ENCODE data around the gene RGMA. TPM values are rescaled to one million over a fixed set of nuclear protein-coding genes. Genes with fewer than 3 reads are reported as not detected.

Gene RGMA
- total and polyA plus RNA-seq, 7 donors, result 1.4 to 58.6 (median 21.8) TPM

DNA sequence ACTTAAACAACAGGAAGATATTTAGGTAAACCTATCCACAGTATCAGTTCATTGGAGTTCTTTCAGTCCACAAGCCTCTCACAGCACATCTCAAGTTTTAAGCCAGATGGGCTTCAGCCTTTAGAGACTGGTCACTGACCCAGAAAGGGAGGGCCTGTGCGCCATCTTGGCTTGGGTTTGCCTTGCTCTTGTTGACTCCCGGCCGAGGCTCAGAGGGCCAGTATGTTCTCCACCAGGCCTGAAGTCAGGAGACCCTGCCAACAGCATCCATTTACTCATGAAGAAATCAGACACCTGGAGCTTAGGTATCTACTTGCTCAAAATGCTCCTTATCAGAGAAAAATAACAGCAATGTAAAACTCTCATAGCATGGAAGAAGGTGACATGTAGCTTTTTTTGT, 6.2 kb downstream of the RGMA start:
- DNase-seq, result peak; percentile 42
- 93 to 97% methylated on average over 3 of the region's 3 CpGs for WGBS, 2 donors
- TF ChIP-seq POLR2A (IDR thresholded peaks at IDR 0.05) (no peak), POLR2AphosphoS5 (IDR thresholded peaks at IDR 0.05) (no peak), EP300 (IDR thresholded peaks at IDR 0.05) (no peak)
- TF ChIP-seq, protein P1, sequence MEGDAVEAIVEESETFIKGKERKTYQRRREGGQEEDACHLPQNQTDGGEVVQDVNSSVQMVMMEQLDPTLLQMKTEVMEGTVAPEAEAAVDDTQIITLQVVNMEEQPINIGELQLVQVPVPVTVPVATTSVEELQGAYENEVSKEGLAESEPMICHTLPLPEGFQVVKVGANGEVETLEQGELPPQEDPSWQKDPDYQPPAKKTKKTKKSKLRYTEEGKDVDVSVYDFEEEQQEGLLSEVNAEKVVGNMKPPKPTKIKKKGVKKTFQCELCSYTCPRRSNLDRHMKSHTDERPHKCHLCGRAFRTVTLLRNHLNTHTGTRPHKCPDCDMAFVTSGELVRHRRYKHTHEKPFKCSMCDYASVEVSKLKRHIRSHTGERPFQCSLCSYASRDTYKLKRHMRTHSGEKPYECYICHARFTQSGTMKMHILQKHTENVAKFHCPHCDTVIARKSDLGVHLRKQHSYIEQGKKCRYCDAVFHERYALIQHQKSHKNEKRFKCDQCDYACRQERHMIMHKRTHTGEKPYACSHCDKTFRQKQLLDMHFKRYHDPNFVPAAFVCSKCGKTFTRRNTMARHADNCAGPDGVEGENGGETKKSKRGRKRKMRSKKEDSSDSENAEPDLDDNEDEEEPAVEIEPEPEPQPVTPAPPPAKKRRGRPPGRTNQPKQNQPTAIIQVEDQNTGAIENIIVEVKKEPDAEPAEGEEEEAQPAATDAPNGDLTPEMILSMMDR (IDR thresholded peaks at IDR 0.05), result no peak

DNA sequence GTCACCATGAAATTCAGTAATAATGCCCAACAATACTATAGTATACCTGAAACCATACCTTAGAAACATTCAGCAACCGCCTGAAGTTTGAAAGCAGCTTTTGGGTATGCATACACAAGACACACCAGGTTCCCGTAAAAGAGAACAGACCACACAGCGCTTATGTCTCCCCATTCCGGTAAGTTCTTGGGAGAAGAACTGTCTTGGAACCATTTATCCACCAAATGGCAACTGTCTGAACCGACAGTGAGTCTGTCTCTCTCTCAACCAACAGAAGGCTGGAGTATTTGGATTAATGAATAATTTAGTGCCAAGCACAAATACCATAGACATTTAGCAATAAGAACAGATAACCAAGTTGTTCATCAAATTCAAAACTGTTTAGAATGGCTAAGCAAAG, 7.6 kb downstream of the RGMA start:
- Histone ChIP-seq H3K27ac (peak overlapping the region in 3 of 4 donors; percentile 72 to 96 (median 79)), H3K4me3 (no peak overlapping the region), H3K4me1 (peaks cover 0 to 99% (median 63%) of the 10 kb centered on the region in 4 donors), H3K9me3 (no peaks in the 10 kb centered on the region), H3K27me3 (no peaks in the 10 kb centered on the region), H3K36me3 (no peaks in the 10 kb centered on the region)
- DNase-seq, result peak; percentile 40
- intact Hi-C loops (cut with DNase I), result no loop called here
- 78 to 79% methylated on average over 5 of the region's 5 CpGs for WGBS, 2 donors
- no peak for TF ChIP-seq POLR2A (IDR thresholded peaks at IDR 0.05)
- peak in 1 of 4 donors; percentile 27 for TF ChIP-seq POLR2AphosphoS5 (IDR thresholded peaks at IDR 0.05)

More for the DNA sequence above, 6.2 kb downstream of the RGMA start:
- peak overlapping the region in 1 of 4 donors; percentile 96 for H3K27ac ChIP-seq
- peaks cover 0 to 98% (median 67%) of the 10 kb centered on the region in 4 donors for H3K4me1 ChIP-seq
- no peak overlapping the region for H3K4me3 ChIP-seq
- H3K9me3 ChIP-seq, result no peaks in the 10 kb centered on the region
- H3K36me3 ChIP-seq, result no peaks in the 10 kb centered on the region
- no peaks in the 10 kb centered on the region for H3K27me3 ChIP-seq
- intact Hi-C loops (cut with DNase I), result no loop called here

DNA sequence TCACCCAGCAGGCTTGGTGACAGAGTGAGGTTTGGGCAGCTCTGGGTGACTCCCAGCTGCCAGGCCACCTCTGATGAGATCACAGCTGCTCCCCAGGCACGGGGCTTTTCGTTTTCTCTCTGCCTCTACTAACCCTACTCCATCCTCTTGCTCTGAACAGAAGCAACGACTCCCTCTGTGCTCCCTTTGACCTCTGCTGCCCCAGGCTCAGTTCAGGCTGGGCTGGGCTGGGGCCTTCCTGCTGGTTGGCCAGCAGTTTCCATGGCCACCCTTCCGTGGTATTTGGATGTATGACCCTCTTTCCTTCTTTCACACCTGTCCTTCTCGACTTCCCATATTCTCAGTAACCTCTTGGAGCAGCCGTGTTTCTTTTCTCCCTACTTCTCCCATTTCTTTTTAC, 8.6 kb downstream of the RGMA start:
- H3K4me3 ChIP-seq, result no peak overlapping the region
- no peaks in the 10 kb centered on the region for H3K9me3 ChIP-seq
- DNase-seq, result no peak
- peaks cover 0 to 99% (median 56%) of the 10 kb centered on the region in 4 donors for H3K4me1 ChIP-seq
- H3K36me3 ChIP-seq, result no peaks in the 10 kb centered on the region
- TF ChIP-seq EP300 (IDR thresholded peaks at IDR 0.05) (no peak), POLR2AphosphoS5 (IDR thresholded peaks at IDR 0.05) (no peak), POLR2A (IDR thresholded peaks at IDR 0.05) (no peak)
- TF ChIP-seq, protein P1 (IDR thresholded peaks at IDR 0.05), result no peak
- H3K27me3 ChIP-seq, result no peaks in the 10 kb centered on the region
- peak overlapping the region; percentile 29 to 96 (median 76) for H3K27ac ChIP-seq
- WGBS, 2 donors, result 53 to 67% methylated on average over 6 of the region's 6 CpGs
- intact Hi-C loops (cut with DNase I), result no loop called here

DNA sequence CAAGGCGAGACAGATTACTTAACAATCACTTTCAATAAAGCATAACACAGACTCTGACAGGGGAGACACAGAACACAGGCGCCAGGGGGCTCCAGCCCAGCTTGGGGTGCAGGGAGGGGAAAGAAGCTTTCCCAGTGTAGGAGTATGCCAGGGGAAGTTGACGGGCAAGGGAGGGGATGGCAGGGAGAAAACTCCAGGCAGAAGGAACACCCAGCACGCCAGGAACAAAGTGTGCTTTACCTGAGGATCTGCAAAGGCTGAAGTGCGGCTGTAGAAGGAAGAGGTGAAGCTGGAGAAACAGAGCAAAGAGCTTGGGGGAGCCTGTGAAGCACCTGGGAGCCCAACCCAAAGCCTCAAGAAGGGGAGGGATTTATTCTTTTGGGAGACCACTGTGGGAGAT, 12.1 kb downstream of the RGMA start:
- WGBS, 2 donors, result 80 to 85% methylated on average over 5 of the region's 5 CpGs
- no peaks in the 10 kb centered on the region for H3K9me3 ChIP-seq
- H3K27ac ChIP-seq, result peak overlapping the region; percentile 60 to 96 (median 76)
- no peak overlapping the region for H3K4me3 ChIP-seq
- H3K4me1 ChIP-seq, result peaks cover 0 to 85% (median 59%) of the 10 kb centered on the region in 4 donors
- DNase-seq, result no peak
- no peaks in the 10 kb centered on the region for H3K27me3 ChIP-seq
- H3K36me3 ChIP-seq, result no peaks in the 10 kb centered on the region
- TF ChIP-seq POLR2AphosphoS5 (IDR thresholded peaks at IDR 0.05) (peak in 2 of 4 donors; percentile 7 to 60), POLR2A (IDR thresholded peaks at IDR 0.05) (no peak), EP300 (IDR thresholded peaks at IDR 0.05) (peak in 3 of 4 donors; percentile 7 to 83 (median 9))
- TF ChIP-seq, protein P1 (IDR thresholded peaks at IDR 0.05), result no peak
- intact Hi-C loops (cut with DNase I), result no loop called here

DNA sequence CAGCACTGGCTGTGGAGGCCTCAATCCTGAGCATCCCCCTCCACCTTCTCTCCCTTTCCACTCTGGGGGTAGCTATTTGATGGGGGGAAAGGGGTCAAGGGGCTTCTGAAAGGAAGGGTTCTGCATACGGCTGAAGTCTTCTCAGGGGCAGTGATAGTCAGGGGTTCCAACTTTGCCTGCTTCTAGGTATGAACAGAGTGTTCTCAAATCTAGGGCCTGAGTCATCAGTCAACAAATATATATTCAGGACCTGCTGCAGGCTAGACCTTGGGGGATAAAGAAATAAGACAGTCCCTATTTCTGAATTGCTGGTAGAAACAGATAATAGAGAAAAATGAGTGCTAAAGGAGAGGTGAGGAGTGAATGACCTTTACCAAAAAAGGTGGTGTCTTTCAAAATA, 12.8 kb downstream of the RGMA start:
- Histone ChIP-seq H3K4me3 (no peak overlapping the region), H3K27ac (peak overlapping the region; percentile 60 to 96 (median 76)), H3K4me1 (peaks cover 0 to 79% (median 57%) of the 10 kb centered on the region in 4 donors), H3K27me3 (no peaks in the 10 kb centered on the region), H3K36me3 (no peaks in the 10 kb centered on the region), H3K9me3 (no peaks in the 10 kb centered on the region)
- TF ChIP-seq, protein P1 (IDR thresholded peaks at IDR 0.05), result no peak
- TF ChIP-seq POLR2AphosphoS5 (IDR thresholded peaks at IDR 0.05), result no peak
- TF ChIP-seq POLR2A (IDR thresholded peaks at IDR 0.05), result no peak
- TF ChIP-seq EP300 (IDR thresholded peaks at IDR 0.05), result no peak
- 90 to 91% methylated on average over 1 of the region's 1 CpG for WGBS, 2 donors
- no peak for DNase-seq
- intact Hi-C loops (cut with DNase I), result no loop called here
